Loucy (cell line): Measurements from ENCODE around the gene KIF18B.

ENCODE experiments used
- H2AFZ ChIP-seq: fragments of 200-600 bp; sonication (generic); 2 replicates; pipeline ENCODE4 v1.6.0; 2016; ENCODE audit warnings: antibody characterized with exemption, mild to moderate bottlenecking, low read length, moderate library complexity
- H3F3A ChIP-seq: fragments of 200-600 bp; 2 replicates; pipeline ENCODE4 v1.6.0; 2016; ENCODE audit warnings: antibody characterized with exemption, low read depth, mild to moderate bottlenecking
- H3K27me3 ChIP-seq: fragments of 200-600 bp; sonication (generic); 2 replicates; pipeline ENCODE4 v1.6.1; 2014; ENCODE audit warnings: low read length, mild to moderate bottlenecking; ENCODE audit not compliant: insufficient read depth, poor library complexity, severe bottlenecking
- H3K36me3 ChIP-seq: fragments of 200-600 bp; sonication (generic); 2 replicates; pipeline ENCODE4 v1.6.1; 2016; ENCODE audit warnings: low read length; ENCODE audit not compliant: insufficient read depth
- H3K4me1 ChIP-seq: fragments of 200-600 bp; sonication (generic); 2 replicates; pipeline ENCODE4 v1.5.1; 2014; ENCODE audit warnings: low read length, mild to moderate bottlenecking; ENCODE audit not compliant: insufficient read depth, poor library complexity, severe bottlenecking
- H3K4me2 ChIP-seq: fragments of 200-600 bp; sonication (generic); 2 replicates; pipeline ENCODE4 v1.6.0; 2014; ENCODE audit warnings: antibody characterized with exemption, low read length, low read depth, mild to moderate bottlenecking; ENCODE audit not compliant: poor library complexity, severe bottlenecking
- H3K4me3 ChIP-seq: fragments of 200-600 bp; sonication (generic); 2 replicates; pipeline ENCODE4 v1.5.1; 2014; ENCODE audit warnings: low read length, mild to moderate bottlenecking, mixed read lengths; ENCODE audit not compliant: poor library complexity, severe bottlenecking
- H3K79me2 ChIP-seq: fragments of 200-600 bp; sonication (generic); 2 replicates; pipeline ENCODE4 v1.6.1; 2014; ENCODE audit warnings: low read length; ENCODE audit not compliant: insufficient read depth
- H3K9ac ChIP-seq: fragments of 200-600 bp; sonication (generic); 2 replicates; pipeline ENCODE4 v1.6.0; 2014; ENCODE audit warnings: mild to moderate bottlenecking, low read depth, low read length, moderate library complexity; ENCODE audit not compliant: poor library complexity, severe bottlenecking
- H3K9me2 ChIP-seq: fragments of 200-600 bp; sonication (generic); replicated peaks from 2 replicates; pipeline ENCODE4 v1.6.1; 2016; ENCODE audit warnings: low read depth, low read length, mixed read lengths
- H3K9me3 ChIP-seq: fragments of 200-600 bp; sonication (generic); 2 replicates; pipeline ENCODE4 v1.6.1; 2014; ENCODE audit warnings: mild to moderate bottlenecking, antibody characterized with exemption, low read length, low read depth; ENCODE audit not compliant: insufficient read depth
- H4K20me1 ChIP-seq: fragments of 200-600 bp; sonication (generic); 2 replicates; pipeline ENCODE4 v1.6.0; 2014; ENCODE audit warnings: antibody characterized with exemption, low read length, mild to moderate bottlenecking; ENCODE audit not compliant: insufficient read depth, poor library complexity, severe bottlenecking
- CTCF ChIP-seq: fragments of 200-600 bp; sonication (generic); conservative IDR thresholded peaks from 2 replicates; pipeline ENCODE4 v1.5.1; 2014; ENCODE audit warnings: mild to moderate bottlenecking, antibody characterized with exemption, low read length
- EZH2phosphoT487 ChIP-seq: fragments of 200-600 bp; IDR thresholded peaks from 2 replicates; pipeline ENCODE4 v1.6.1; 2018; ENCODE audit warnings: antibody characterized with exemption, mild to moderate bottlenecking, moderate library complexity, borderline replicate concordance

The KIF18B gene

GRCh38 chr17:44956998-44957981 lies 9.7 kb upstream of the KIF18B start:
- H3K9me2 ChIP-seq: no peaks in the 10 kb centered on the region
- TF ChIP-seq CTCF (no peak), EZH2phosphoT487 (no peak)

DNA sequence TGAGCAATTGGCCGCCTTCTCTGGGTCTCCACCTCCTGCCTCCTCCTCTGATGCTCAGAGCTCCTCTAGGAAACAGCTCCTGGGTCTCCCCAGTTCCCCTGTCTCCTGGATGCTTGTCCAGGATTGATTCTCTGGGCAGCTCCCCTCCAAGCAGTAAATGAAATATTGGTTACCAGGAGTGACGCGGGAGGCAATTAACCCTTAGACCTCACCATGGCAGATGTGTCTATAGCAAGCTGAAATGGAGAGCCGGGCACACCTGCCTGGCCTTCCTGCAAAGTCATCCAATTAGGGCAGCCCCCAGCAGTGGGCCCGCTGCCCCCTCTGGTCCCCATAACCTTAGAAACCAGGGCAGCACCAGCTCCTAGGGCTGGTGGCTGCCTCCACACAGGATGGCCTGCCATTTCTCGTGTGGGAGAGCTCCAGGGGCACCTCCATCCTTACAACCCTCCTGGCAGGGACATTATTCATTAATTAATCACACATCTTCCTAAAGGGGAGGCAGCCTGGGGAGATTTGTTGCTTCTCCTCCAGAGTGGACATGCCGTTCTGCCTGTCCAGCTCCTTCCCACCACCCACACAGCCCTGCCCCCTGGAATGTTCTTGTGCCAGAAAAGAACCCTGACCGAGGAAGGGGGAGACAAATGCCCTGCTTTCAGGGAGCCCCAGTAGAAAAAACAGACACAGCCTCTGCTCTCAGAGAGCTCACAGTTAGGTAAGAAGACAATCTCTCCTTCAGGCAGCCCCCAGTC lies 8.3 kb upstream of the KIF18B start:
- no peaks in the 10 kb centered on the region for H3K9me3 ChIP-seq
- H3K4me2 ChIP-seq: no peak overlapping the region
- H3K9ac ChIP-seq: no peak overlapping the region
- no peaks in the 10 kb centered on the region for H3K27me3 ChIP-seq
- H3K4me3 ChIP-seq: no peak overlapping the region
- no peaks in the 10 kb centered on the region for H4K20me1 ChIP-seq
- H3F3A ChIP-seq: no peaks in the 10 kb centered on the region
- no peak overlapping the region for H2AFZ ChIP-seq
- TF ChIP-seq CTCF: no peak
- no peak for TF ChIP-seq EZH2phosphoT487
- H3K4me1 ChIP-seq: no peaks in the 10 kb centered on the region
- H3K9me2 ChIP-seq: no peaks in the 10 kb centered on the region
- no peaks in the 10 kb centered on the region for H3K79me2 ChIP-seq
- no peaks in the 10 kb centered on the region for H3K36me3 ChIP-seq

More at GRCh38 chr17:44956998-44957981, 9.7 kb upstream of the KIF18B start:
- no peaks in the 10 kb centered on the region for H3K79me2 ChIP-seq
- H2AFZ ChIP-seq: peak overlapping the region; percentile 51; the same call in 1 of the 2 replicates
- no peaks in the 10 kb centered on the region for H3K27me3 ChIP-seq
- H4K20me1 ChIP-seq: no peaks in the 10 kb centered on the region
- no peaks in the 10 kb centered on the region for H3K4me1 ChIP-seq
- no peak overlapping the region for H3K9ac ChIP-seq
- no peaks in the 10 kb centered on the region for H3F3A ChIP-seq
- H3K4me2 ChIP-seq: no peak overlapping the region
- H3K4me3 ChIP-seq: no peak overlapping the region
- no peaks in the 10 kb centered on the region for H3K36me3 ChIP-seq
- no peaks in the 10 kb centered on the region for H3K9me3 ChIP-seq

- no peaks in the 10 kb centered on the region for H3K9me2 ChIP-seq
- no peaks in the 10 kb centered on the region for H3F3A ChIP-seq
- H2AFZ ChIP-seq: no peak overlapping the region
- no peaks in the 10 kb centered on the region for H3K36me3 ChIP-seq
- H3K9me3 ChIP-seq: no peaks in the 10 kb centered on the region
- H3K27me3 ChIP-seq: no peaks in the 10 kb centered on the region
- H3K9ac ChIP-seq: no peak overlapping the region
- no peak overlapping the region for H3K4me3 ChIP-seq
- no peaks in the 10 kb centered on the region for H4K20me1 ChIP-seq
- no peak for TF ChIP-seq EZH2phosphoT487
- no peak for TF ChIP-seq CTCF
- H3K4me1 ChIP-seq: peaks cover 5% of the 10 kb centered on the region
- H3K79me2 ChIP-seq: 0 out of 2 replicates have a peak, but pooled peaks cover 3% of the 10 kb centered on the region
- H3K4me2 ChIP-seq: no peak overlapping the region
Measured at GRCh38 chr17:44952946-44953475, 5.4 kb upstream of the KIF18B start.
